Large intestine (tissue), 3 donors: ENCODE measurements around the gene DCAF6. TPM values are rescaled to one million over a fixed set of nuclear protein-coding genes. Genes with fewer than 3 reads are reported as not detected.

ENCODE experiments used
- DNase-seq, 2 donors: peaks; one replicate each; pipeline versions ENCODE4 v3.0.0 to v3.0.0-alpha.2; 2013
- H3K27ac ChIP-seq: one replicate; pipeline ENCODE4 v1.5.1; 2013; ENCODE audit warnings: low read length
- H3K27me3 ChIP-seq: 2 replicates; pipeline ENCODE4 v1.6.1; 2013; ENCODE audit warnings: low read length; ENCODE audit not compliant: control insufficient read depth, insufficient read depth
- H3K36me3 ChIP-seq: 2 replicates; pipeline ENCODE4 v1.6.1; 2013; ENCODE audit warnings: low read length; ENCODE audit not compliant: control insufficient read depth, insufficient read depth
- H3K4me1 ChIP-seq: one replicate; pipeline ENCODE4 v1.6.1; 2013; ENCODE audit warnings: low read length; ENCODE audit not compliant: control insufficient read depth, insufficient read depth
- H3K4me3 ChIP-seq: one replicate; pipeline ENCODE4 v1.5.1; 2013; ENCODE audit warnings: low read length
- H3K9me3 ChIP-seq: one replicate; pipeline ENCODE4 v1.6.1; 2013; ENCODE audit warnings: mild to moderate bottlenecking, low read depth, low read length, moderate library complexity; ENCODE audit not compliant: control insufficient read depth
- WGBS: methylation state at CpG from one replicate; pipeline ENCODE4 v1.1.5; 2013; ENCODE audit warnings: low lambda C conversion rate; ENCODE audit not compliant: insufficient coverage; 5-methylcytosine and 5-hydroxymethylcytosine counted together
- polyA plus RNA-seq: library from polyadenylated mRNA; unstranded; fragments of 120-200 nt; gene quantifications from one replicate; pipeline ENCODE4 v1.2.1, GENCODE V29; 2013

Gene DCAF6
- polyA plus RNA-seq, 1 donor, result 54.7 TPM

- WGBS, result 67% methylated on average over 1 of the region's 1 CpG
- H3K36me3 ChIP-seq, result peaks cover 16% of the 10 kb centered on the region
These were observed 71.2 kb downstream of the DCAF6 start for GRCh38 chr1:168007691-168008090.

GRCh38 chr1:168008595-168008994, 72.1 kb downstream of the DCAF6 start:
- Histone ChIP-seq H3K27ac (no peak overlapping the region), H3K4me3 (no peak overlapping the region), H3K4me1 (no peaks in the 10 kb centered on the region), H3K27me3 (no peaks in the 10 kb centered on the region), H3K36me3 (peaks cover 19% of the 10 kb centered on the region), H3K9me3 (no peaks in the 10 kb centered on the region)
- no peak for DNase-seq
- WGBS, result no CpG with 5 or more reads among the region's 5 CpGs

More at GRCh38 chr1:168007691-168008090, 71.2 kb downstream of the DCAF6 start:
- DNase-seq, result no peak
- Histone ChIP-seq H3K4me3 (no peak overlapping the region), H3K9me3 (no peaks in the 10 kb centered on the region), H3K27me3 (no peaks in the 10 kb centered on the region), H3K27ac (no peak overlapping the region), H3K4me1 (no peaks in the 10 kb centered on the region)

- Histone ChIP-seq H3K4me3 (no peak overlapping the region), H3K4me1 (no peaks in the 10 kb centered on the region), H3K36me3 (peaks cover 19% of the 10 kb centered on the region), H3K27ac (no peak overlapping the region), H3K9me3 (no peaks in the 10 kb centered on the region), H3K27me3 (no peaks in the 10 kb centered on the region)
- DNase-seq, result no peak
These were observed 72.8 kb downstream of the DCAF6 start for GRCh38 chr1:168009322-168009721.

- H3K27me3 ChIP-seq, result no peaks in the 10 kb centered on the region
- no peak overlapping the region for H3K4me3 ChIP-seq
- WGBS, result no CpG with 5 or more reads among the region's 1 CpG
- no peaks in the 10 kb centered on the region for H3K9me3 ChIP-seq
- no peak overlapping the region for H3K27ac ChIP-seq
- H3K36me3 ChIP-seq, result peaks cover 39% of the 10 kb centered on the region
- H3K4me1 ChIP-seq, result no peaks in the 10 kb centered on the region
- no peak for DNase-seq
These were observed 82.9 kb downstream of the DCAF6 start for GRCh38 chr1:168019407-168019806.

GRCh38 chr1:168031198-168031597, 94.7 kb downstream of the DCAF6 start:
- no peak overlapping the region for H3K27ac ChIP-seq
- H3K27me3 ChIP-seq, result no peaks in the 10 kb centered on the region
- H3K4me1 ChIP-seq, result no peaks in the 10 kb centered on the region
- no peak overlapping the region for H3K4me3 ChIP-seq
- H3K9me3 ChIP-seq, result no peaks in the 10 kb centered on the region
- no peak for DNase-seq
- 100% methylated on average over 3 of the region's 5 CpGs for WGBS
- peaks cover 7% of the 10 kb centered on the region for H3K36me3 ChIP-seq

GRCh38 chr1:168031627-168032026, 95.1 kb downstream of the DCAF6 start:
- H3K4me3 ChIP-seq, result no peak overlapping the region
- no peak for DNase-seq
- no peaks in the 10 kb centered on the region for H3K9me3 ChIP-seq
- no peak overlapping the region for H3K27ac ChIP-seq
- H3K4me1 ChIP-seq, result no peaks in the 10 kb centered on the region
- H3K27me3 ChIP-seq, result no peaks in the 10 kb centered on the region
- H3K36me3 ChIP-seq, result peaks cover 7% of the 10 kb centered on the region
- 90% methylated on average over 1 of the region's 4 CpGs for WGBS

GRCh38 chr1:168032029-168032428, 95.5 kb downstream of the DCAF6 start:
- Histone ChIP-seq H3K4me3 (no peak overlapping the region), H3K9me3 (no peaks in the 10 kb centered on the region), H3K36me3 (peaks cover 7% of the 10 kb centered on the region), H3K4me1 (no peaks in the 10 kb centered on the region), H3K27me3 (no peaks in the 10 kb centered on the region), H3K27ac (no peak overlapping the region)
- no peak for DNase-seq
- WGBS, result 83% methylated on average over 1 of the region's 1 CpG

GRCh38 chr1:168035345-168035744, 98.9 kb downstream of the DCAF6 start:
- Histone ChIP-seq H3K4me1 (no peaks in the 10 kb centered on the region), H3K27ac (no peak overlapping the region), H3K36me3 (peaks cover 7% of the 10 kb centered on the region), H3K27me3 (no peaks in the 10 kb centered on the region), H3K4me3 (no peak overlapping the region), H3K9me3 (no peaks in the 10 kb centered on the region)
- WGBS, result no CpG with 5 or more reads among the region's 5 CpGs
- no peak for DNase-seq

GRCh38 chr1:168042362-168042761, 105.9 kb downstream of the DCAF6 start:
- no peaks in the 10 kb centered on the region for H3K9me3 ChIP-seq
- DNase-seq, result no peak
- no peaks in the 10 kb centered on the region for H3K27me3 ChIP-seq
- whole genome bisulfite sequencing, result 100% methylated on average over 2 of the region's 2 CpGs
- peaks cover 20% of the 10 kb centered on the region for H3K36me3 ChIP-seq
- no peak overlapping the region for H3K4me3 ChIP-seq
- no peaks in the 10 kb centered on the region for H3K4me1 ChIP-seq
- H3K27ac ChIP-seq, result no peak overlapping the region

- Histone ChIP-seq H3K27me3 (no peaks in the 10 kb centered on the region), H3K9me3 (no peaks in the 10 kb centered on the region), H3K4me3 (no peak overlapping the region), H3K4me1 (no peaks in the 10 kb centered on the region), H3K36me3 (peaks cover 22% of the 10 kb centered on the region), H3K27ac (no peak overlapping the region)
- whole genome bisulfite sequencing, result no CpG with 5 or more reads among the region's 1 CpG
- no peak for DNase-seq
These were observed 108.8 kb downstream of the DCAF6 start for GRCh38 chr1:168045311-168045710.

- Histone ChIP-seq H3K4me3 (no peak overlapping the region), H3K27ac (no peak overlapping the region), H3K27me3 (no peaks in the 10 kb centered on the region), H3K4me1 (no peaks in the 10 kb centered on the region), H3K36me3 (peaks cover 15% of the 10 kb centered on the region), H3K9me3 (no peaks in the 10 kb centered on the region)
- no CpG with 5 or more reads among the region's 1 CpG for WGBS
- DNase-seq, result no peak
These were observed 113.8 kb downstream of the DCAF6 start for GRCh38 chr1:168050307-168050706.
